UCSD-AML1 (cell line): ENCODE data around the gene KIF26A.
"Not testable (repeated sequence)": the region's sequence is repeated elsewhere in the genome, so short reads cannot be mapped to it uniquely, and the experiment has no call there.

Experiments
- DNase-seq: peaks from one replicate; lab custom pipeline; 2025; ENCODE audit not compliant: unreplicated experiment; lab: John Stamatoyannopoulos, UW

KIF26A gene

DNA sequence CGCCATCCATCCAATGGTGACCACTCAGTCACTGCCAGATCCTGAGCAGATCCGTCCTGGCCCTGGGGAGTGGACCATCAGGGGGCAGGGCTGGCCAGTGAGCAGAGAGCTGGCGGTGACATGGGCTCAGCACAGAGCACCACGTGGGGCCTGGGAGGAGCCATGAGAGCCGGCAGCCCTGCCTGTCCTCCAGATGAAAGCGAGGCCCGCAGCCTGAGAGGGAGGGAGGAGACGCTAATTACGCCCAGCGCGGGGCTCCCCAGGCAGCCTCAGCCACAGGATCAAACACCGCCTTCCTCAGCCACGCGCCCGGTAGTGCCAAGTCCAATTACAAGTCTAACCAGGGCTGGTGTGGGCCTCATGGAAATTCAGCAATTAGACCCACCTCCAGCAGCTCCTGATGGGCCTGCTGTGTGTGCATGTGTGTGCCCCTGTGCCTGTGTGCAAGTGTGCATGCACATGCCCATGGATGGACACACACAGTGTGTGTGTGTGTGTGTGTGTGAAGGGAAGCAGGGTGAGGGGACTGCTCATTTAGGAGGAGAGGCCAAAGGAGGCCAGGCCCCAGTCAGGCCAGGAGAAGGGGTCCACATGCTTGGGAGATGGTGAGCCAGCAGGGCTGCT lies 68.0 kb downstream of the KIF26A start:
- no peak for DNase-seq

GRCh38 chr14:104207142-104208014 lies 69.0 kb downstream of the KIF26A start:
- no peak for DNase-seq

DNA sequence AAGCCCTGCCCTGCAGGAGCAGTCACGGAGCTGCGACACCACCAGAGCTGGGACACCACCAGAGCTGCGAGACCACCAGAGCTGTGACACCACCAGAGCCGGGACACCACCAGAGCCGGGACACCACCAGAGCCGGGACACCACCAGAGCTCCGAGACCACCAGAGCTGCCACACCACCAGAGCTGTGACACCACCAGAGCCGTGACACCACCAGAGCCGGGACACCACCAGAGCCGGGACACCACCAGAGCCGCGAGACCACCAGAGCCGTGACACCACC lies 69.6 kb downstream of the KIF26A start:
- DNase-seq = not testable (repeated sequence)

GRCh38 chr14:104208331-104208730 lies 69.9 kb downstream of the KIF26A start:
- not testable (repeated sequence) for DNase-seq

DNA sequence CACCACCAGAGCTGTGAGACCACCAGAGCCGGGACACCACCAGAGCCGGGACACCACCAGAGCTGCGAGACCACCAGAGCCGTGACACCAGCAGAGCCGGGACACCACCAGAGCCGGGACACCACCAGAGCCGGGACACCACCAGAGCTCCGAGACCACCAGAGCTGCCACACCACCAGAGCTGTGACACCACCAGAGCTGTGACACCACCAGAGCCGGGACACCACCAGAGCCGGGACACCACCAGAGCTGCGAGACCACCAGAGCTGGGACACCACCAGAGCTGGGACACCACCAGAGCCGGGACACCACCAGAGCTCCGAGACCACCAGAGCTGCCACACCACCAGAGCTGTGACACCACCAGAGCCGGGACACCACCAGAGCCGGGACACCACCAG lies 70.7 kb downstream of the KIF26A start:
- DNase-seq = not testable (repeated sequence)

DNA sequence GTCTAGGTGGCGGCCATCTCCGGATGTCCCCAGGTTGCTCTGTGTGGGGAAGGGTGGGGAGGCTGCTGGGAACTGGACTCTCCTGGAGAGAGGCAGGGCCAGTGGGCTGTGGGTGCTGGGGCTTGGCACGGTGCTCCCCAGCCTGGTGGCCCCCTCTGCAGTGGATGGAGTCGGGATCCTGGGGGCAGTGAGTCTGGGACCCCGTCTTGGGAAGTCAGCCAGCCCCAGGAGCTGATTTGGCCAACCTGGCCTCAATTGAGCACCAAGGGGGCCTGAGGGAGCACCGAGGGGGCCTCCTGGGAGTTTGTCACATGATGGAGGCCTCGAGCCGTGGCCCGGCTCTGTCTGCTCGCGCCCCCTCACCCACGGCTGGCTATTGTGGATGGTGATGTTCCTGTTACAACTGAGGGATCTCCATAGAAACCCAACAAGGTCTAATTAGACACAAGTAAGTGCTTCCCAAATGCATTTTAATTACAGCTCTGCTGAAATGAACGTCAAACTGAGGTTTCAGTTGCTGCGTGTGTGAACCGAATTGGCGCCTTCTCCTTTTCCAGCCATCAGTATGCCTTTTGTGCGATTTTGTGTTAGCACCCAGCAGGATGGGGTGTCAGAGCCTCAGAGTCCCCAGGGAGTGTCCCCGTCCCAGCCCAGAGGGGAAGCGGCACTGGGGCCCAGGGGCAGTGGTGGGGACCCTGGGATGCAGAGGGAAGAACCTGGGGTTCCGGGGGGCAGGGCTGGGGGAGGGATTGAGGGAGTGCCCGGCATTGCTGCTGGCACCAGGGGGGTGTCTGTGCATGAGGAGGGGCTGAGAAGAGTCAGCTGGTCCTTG lies 71.8 kb downstream of the KIF26A start:
- no peak for DNase-seq

- DNase-seq = no peak
Observed at GRCh38 chr14:104210817-104211195, 72.4 kb downstream of the KIF26A start.

DNA sequence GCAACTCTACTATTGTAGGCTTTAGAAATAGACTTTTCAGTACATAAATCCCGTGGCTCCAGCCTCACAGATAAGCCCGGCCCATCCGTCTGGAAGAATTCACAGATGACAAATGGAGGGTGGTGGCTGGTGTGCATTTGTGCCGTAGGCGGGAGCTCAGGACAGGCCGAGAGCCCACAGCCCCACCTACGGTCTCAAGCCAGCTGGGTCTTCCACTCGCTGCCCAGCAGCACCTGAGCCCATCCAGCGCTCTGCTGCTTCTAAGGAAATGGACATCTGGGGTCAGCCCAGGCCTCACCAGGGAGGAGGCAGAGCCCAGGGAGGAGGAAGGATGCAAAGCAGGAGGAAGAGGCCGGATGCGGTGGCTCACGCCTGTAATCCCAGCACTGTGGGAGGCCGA lies 72.8 kb downstream of the KIF26A start:
- DNase-seq = no peak

DNA sequence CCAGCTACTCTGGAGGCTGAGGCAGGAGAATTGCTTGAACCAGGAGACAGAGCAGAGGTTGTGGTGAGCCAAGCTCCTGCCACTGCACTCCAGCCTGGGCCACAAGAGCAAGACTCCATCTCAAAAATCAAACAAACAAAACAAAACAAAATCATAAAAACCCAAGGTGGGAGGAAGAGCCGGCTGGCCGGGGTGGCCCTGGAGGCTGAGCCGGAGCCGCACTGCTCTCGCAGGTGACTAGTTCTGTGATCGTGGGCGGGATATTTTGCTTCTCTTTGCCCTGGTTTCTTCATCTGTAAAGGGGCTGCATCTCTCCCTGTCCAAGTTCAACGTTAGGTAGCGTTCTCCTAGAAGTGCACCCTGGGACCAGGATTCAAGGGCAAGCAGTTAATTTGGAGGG lies 73.4 kb downstream of the KIF26A start:
- no peak for DNase-seq

- no peak for DNase-seq
Observed at GRCh38 chr14:104212206-104213095, 74.1 kb downstream of the KIF26A start.

DNA sequence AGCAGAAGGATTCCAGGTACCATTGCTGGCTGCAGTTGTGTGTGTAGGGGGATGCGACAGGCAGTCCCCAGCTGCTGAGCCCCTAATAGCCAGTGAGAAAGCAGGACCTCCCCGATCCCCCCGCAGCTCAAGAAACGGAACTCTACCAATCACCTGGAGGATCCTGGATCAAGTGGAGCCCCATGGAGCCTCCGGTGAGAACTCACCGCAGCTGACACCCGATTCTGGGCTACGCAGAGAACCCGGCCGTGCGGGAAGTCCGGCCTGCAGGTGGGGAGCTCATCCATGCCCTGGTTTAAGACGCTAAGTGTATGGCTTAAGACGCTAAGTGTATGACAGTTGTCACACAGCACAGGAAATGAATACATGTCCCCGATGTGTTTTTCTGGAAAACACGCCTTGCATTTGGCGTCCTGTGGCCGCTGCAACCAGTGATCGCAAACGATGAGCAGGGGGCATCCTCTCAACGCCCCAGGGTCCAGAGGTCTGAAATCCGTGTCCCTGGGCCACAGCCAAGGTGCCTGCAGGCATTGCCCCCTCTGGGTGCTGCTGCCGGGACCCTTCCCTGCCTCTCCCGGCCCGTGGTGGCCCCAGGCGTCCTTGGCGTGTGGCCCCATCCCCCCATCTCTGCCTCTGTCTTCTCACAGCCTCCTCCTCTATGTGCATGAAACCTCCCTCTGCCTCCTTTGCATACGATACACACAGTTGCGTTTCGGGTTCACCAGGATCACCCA lies 75.1 kb downstream of the KIF26A start:
- DNase-seq = no peak

DNA sequence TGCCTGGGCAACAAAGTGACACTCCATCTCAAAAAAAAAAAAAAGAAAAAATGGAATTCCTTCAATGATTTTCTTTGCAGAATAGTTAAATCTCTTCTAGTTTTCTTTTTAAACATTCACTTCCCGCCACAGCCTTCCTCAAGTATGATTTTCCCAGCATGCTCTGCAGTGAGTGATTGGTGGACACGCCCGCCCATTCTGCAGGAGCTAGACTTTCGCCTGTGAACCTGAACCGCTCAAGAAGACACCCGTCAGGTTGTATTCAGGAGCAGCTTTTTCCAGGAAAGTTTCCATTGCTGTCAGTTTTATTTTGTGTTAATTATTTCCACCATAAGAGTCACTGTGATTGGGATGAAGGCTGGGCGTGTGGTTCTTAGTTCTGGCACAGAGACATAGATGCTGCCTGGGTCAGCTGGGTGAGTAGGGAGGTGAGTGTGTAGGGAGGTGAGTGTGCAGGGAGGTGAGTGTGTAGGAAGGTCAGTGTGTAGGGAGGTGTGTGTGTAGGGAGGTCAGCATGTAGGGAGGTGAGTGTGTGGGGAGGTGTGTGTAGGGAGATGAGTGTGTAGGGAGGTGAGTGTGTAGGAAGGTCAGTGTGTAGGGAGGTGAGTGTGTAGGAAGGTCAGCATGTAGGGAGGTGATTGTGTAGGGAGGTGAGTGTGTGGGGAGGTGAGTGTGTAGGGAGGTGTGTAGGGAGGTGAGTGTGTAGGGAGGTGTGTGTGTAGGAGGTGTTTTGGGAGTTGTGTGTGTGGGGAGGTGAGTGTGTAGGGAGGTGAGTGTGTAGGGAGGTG lies 76.2 kb downstream of the KIF26A start:
- no peak for DNase-seq

DNA sequence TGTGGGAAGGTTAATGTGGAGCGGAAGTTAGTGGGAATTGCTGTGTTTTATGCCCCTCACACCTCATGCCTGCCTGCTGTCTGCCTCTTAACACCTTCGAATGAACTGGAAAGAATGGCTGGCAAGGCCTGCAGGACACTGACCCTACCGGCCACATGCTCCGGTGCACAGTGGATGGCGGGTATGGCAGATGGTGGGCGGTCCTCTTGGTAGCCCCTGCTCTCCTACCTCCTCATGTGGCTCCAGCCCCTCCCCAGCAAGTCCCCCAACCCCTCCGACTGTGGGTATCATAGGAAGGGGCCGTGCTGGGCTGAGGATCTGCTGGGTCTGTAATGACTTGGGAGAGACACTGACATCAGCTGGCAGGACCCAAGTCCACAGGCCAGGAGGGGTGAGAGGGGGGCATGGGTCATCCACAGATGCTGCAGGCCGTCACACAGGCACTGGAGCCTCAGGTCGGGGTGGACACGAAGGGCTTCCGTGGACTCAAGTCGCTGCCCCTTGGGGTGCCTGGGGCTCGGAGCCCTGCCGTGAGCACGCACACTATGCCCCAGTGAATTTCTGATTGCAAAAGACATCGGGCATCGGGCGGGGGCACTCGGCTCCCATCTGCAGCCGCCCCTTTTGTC lies 77.4 kb downstream of the KIF26A start:
- no peak for DNase-seq

GRCh38 chr14:104216457-104216856 lies 78.1 kb downstream of the KIF26A start:
- DNase-seq = no peak

GRCh38 chr14:104217486-104218360 lies 79.3 kb downstream of the KIF26A start:
- no peak for DNase-seq

DNA sequence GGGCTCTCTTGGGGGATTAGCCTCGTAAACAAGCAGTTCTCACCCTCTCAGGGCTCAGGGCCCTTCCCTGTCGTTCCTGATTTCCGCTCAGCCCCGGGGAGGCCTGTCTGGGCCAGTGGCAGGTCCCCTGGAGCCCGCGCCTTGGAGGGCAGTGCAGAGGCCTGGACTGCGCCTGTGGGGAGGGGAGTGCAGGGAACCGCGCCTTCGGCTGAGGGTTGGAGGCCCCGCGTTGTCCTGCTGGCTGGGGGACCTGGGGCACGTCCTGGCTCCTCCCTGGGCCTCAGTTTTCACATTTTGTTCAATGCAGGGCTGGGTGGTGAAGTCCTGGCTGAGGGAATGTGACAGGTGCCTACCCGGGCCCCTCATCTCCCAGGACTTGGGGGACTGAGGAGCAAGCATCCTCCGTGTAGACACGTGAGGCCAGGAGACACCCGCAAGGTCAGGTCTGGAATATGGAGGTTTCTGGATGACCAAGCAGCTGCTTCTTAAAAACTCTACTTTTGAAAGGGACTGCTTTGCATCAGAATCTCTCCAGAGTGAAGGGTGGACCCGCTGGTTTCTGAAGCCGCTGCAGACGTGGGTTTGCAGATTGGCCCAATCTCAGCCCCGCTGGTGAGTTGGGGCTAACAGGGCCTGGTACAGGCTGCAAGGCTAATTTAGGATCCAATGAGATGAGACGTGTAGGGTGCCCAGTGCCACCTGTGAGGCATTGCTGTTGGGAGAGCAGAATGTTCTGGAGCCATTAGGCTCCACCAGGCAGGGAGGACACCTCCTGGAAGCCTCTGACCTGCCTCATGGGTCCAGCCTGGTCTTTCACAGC lies 80.2 kb downstream of the KIF26A start:
- no peak for DNase-seq

GRCh38 chr14:104219731-104220214 lies 81.4 kb downstream of the KIF26A start:
- no peak for DNase-seq
